T-helper 17 cell (primary cell): ENCODE results near the gene PHAF1. TPM values are rescaled to one million over a fixed set of nuclear protein-coding genes. Genes with fewer than 3 reads are reported as not detected.
A peak's percentile ranks its signal among the peaks of the same experiment; 100 is the strongest.

Experiments used
- ATAC-seq: fragments of 150-1000 bp; cut with Tn5 transposase; 2 replicates; pipeline ENCODE4 v1.10.0; 2021; ENCODE audit warnings: mild to moderate bottlenecking, moderate library complexity
- DNase-seq, 3 donors: peaks; one replicate each; pipeline versions ENCODE4 v3.0.0 to v3.0.0-alpha.2; 2020 to 2021
- H3K9me3 ChIP-seq: one replicate; pipeline ENCODE4 v1.7.0; 2013; ENCODE audit warnings: low read length, mild to moderate bottlenecking; ENCODE audit not compliant: control insufficient read depth, poor library complexity, severe bottlenecking
- H3K27ac Mint-ChIP-seq: one replicate; pipeline ENCODE4 v1.8.0; 2022; ENCODE audit warnings: mild to moderate bottlenecking, moderate library complexity, mixed read lengths
- H3K27me3 Mint-ChIP-seq: one replicate; pipeline ENCODE4 v1.8.0; 2022; ENCODE audit warnings: mixed read lengths
- H3K36me3 Mint-ChIP-seq: one replicate; pipeline ENCODE4 v1.8.0; 2022; ENCODE audit warnings: low read depth, mixed read lengths
- H3K4me1 Mint-ChIP-seq: one replicate; pipeline ENCODE4 v1.8.0; 2022; ENCODE audit warnings: mild to moderate bottlenecking, mixed read lengths
- H3K4me3 Mint-ChIP-seq: one replicate; pipeline ENCODE4 v1.8.0; 2022; ENCODE audit warnings: mild to moderate bottlenecking, moderate library complexity, mixed read lengths
- total RNA-seq, 4 donors: library from RNA in 2 of 4; stranded (reverse) in 2 of 4; gene quantifications; one replicate each; pipeline ENCODE4 v1.2.3 and lab custom pipeline; 2022 to 2026

Gene PHAF1
- total RNA-seq, 2 donors from 2014 or later, result 11.9 to 17.0 TPM

DNA sequence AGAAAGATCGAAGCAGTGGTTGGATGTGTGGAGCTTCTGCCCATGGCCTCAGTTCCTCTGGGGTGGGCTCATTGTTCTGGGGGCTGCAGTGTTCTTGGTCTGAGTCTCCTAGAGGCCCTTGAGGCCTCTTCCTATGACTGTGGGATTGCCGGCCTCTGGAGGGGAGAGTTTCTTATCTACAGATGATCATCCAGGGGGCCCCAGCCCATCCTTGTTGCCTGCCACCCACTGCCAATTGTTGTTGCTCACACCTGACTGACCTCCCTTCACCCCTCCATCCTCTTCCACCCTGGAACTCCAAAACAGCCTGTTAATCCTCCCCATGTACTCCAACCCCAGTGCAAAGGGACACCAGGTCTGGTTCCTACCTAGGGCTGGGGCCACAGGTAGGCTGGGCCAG lies 35.2 kb downstream of the PHAF1 start:
- H3K27me3 Mint-ChIP-seq, result no peaks in the 10 kb centered on the region
- no peak for DNase-seq
- H3K27ac Mint-ChIP-seq, result no peak overlapping the region
- no peak overlapping the region for H3K4me3 Mint-ChIP-seq
- no peak for ATAC-seq
- peaks cover 3% of the 10 kb centered on the region for H3K36me3 Mint-ChIP-seq
- H3K4me1 Mint-ChIP-seq, result peaks cover 14% of the 10 kb centered on the region
- no peaks in the 10 kb centered on the region for H3K9me3 ChIP-seq

DNA sequence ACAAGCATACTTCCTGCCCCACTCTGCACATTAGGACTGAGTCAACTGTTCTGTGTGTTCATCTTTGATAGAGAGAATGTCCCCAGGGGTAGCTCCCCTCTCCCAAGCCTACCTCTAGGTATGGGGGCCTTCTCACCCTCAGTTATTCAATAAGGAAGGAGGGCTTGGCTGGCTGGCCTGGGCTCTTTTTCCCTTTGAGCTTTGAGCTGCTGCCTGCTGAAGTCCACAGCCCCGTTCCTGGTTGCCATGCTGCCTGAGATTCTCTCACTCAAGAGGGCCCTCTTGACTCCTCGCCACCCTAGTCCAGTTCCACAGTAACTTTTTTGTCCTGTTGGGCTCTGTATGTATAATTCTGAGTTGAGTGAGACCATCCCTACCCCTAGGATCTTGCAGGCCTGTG lies 36.0 kb downstream of the PHAF1 start:
- ATAC-seq, result no peak
- peaks cover 3% of the 10 kb centered on the region for H3K36me3 Mint-ChIP-seq
- no peaks in the 10 kb centered on the region for H3K9me3 ChIP-seq
- DNase-seq, result no peak
- H3K4me3 Mint-ChIP-seq, result no peak overlapping the region
- no peak overlapping the region for H3K27ac Mint-ChIP-seq
- no peaks in the 10 kb centered on the region for H3K27me3 Mint-ChIP-seq
- H3K4me1 Mint-ChIP-seq, result peaks cover 14% of the 10 kb centered on the region

DNA sequence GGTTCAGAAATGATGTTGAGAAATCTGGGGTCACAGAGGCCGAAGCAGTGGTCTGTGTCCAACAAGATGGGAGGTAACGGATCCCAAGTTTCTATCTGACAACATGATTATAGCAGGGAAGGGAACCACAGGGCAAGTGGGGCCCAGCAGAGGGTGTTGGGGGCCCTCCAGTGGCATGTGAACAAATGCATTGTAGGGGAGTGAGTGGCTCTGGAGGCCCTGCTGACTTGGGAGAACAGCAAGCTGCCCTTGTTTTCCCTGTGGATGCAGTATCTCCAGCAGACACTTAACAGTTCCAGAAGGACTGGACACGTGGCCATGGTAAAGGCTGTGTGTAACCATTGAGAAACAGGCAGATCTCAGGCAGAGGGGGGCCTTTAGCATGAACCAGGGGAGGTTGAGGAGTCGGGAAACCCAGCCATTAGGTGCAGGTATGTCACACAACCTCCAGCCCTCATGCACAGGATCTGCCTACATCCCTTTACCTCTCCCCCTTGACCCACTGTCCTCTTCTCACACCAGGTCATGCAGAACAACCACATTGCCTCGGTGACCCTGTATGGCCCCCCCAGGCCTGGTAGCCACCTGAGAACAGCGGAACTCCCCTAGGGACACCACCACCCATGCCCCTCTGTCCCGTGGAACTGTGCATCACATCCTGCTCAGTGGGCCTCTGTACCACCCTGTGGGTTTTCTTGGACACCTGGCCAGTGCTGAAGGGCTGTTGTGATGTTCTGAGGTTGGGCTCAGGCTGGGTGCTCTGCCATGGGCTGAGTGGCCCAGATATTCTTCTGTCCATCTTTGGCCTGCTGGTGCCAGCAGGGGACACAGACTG lies 37.0 kb downstream of the PHAF1 start:
- H3K4me1 Mint-ChIP-seq, result peaks cover 22% of the 10 kb centered on the region
- DNase-seq (no peak), ATAC-seq (no peak)
- no peaks in the 10 kb centered on the region for H3K9me3 ChIP-seq
- H3K27ac Mint-ChIP-seq, result no peak overlapping the region
- no peak overlapping the region for H3K4me3 Mint-ChIP-seq
- H3K36me3 Mint-ChIP-seq, result peaks cover 3% of the 10 kb centered on the region
- H3K27me3 Mint-ChIP-seq, result no peaks in the 10 kb centered on the region

DNA sequence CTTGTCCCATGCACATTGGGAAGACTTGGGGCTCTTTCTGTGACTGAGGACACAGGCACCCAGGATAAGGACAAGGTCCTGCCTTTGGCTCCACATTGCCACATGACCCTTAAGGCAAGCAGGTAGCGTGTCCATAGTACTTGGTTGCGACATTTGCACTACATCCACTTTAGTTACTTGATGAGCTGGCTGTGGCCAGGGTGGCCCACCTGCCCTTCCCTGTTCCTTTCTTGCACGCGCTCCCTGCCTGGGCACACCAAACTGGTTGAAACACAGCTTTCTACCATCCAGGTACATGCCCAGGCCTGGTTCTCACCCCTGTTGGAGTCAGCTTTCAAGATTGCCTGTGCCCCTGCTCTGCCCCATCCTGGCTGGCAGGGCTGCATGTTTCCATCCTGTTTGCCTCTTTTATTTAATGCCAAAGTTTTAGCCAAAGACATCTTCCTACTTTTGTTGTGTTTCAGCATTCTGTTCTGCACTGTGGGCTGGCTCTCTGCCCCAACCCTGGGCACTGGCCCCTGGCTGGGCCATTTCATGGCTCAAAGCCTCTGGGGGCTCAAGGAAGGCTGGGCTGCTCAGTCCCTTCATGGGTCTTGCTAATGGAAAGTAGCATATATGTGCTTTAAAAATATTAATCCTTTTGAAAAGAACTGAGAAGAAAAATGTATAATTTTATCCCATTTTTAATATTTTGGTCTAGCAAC lies 37.8 kb downstream of the PHAF1 start:
- Mint-ChIP-seq H3K36me3 (peaks cover 3% of the 10 kb centered on the region), H3K4me3 (no peak overlapping the region), H3K27me3 (no peaks in the 10 kb centered on the region), H3K4me1 (peaks cover 25% of the 10 kb centered on the region), H3K27ac (no peak overlapping the region)
- ATAC-seq, result no peak
- no peak for DNase-seq
- H3K9me3 ChIP-seq, result no peaks in the 10 kb centered on the region

DNA sequence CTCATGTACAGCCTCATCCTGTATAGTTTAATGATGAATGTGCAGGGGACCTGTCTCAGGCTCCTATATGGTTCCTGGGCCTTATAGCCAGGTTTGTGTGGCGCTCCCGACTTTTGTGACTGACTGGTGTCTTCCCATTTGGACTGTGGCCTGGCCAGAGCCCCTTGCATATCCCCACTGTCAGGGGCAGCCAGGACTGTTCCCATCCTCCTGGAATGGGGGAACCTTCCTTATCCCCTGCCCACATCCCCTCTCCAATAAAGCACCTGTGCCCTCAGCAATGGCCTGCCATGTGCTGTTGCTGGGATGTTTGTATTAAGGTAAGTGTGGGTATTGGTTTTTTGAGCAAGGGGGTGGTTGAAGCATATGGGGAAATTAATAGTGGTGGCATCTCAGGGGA lies 38.5 kb downstream of the PHAF1 start:
- no peak overlapping the region for H3K4me3 Mint-ChIP-seq
- DNase-seq (no peak), ATAC-seq (no peak)
- no peaks in the 10 kb centered on the region for H3K27me3 Mint-ChIP-seq
- peaks cover 3% of the 10 kb centered on the region for H3K36me3 Mint-ChIP-seq
- peaks cover 31% of the 10 kb centered on the region for H3K4me1 Mint-ChIP-seq
- H3K27ac Mint-ChIP-seq, result peak overlapping the region; percentile 56
- no peaks in the 10 kb centered on the region for H3K9me3 ChIP-seq

DNA sequence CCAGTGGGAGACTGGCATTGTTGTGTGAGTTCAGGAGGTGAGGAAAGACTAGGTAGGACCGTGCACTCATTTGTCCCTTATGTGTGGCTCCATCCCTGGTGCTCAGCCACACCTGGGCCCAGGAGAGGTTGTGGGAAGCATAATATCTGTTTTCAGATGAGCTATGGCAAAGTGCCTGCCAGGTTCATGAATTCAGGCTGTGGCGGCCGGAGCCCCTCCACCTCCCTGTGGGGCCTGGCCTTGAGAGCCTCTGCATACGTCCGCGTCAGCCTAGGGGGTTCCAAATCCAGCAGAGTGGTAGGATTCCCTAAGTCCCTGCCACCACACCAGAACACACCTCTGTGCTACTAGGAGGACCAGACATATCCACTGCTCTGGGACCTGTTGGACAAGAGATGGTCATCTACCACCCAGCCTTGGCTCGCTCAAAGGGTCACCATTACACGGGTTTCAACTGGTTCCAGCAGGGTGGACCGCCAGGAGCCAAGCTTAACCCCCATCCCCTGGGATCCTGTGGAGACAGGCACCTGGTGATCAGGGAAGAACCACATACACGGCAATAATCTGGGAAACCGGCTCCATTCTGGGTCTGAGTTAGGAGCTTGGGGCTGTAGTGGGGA lies 39.0 kb downstream of the PHAF1 start:
- no peaks in the 10 kb centered on the region for H3K9me3 ChIP-seq
- no peak for ATAC-seq
- Mint-ChIP-seq H3K27me3 (no peaks in the 10 kb centered on the region), H3K27ac (peak overlapping the region; percentile 56), H3K4me3 (peak overlapping the region; percentile 74), H3K36me3 (peaks cover 3% of the 10 kb centered on the region), H3K4me1 (peaks cover 33% of the 10 kb centered on the region)
- DNase-seq, result no peak

DNA sequence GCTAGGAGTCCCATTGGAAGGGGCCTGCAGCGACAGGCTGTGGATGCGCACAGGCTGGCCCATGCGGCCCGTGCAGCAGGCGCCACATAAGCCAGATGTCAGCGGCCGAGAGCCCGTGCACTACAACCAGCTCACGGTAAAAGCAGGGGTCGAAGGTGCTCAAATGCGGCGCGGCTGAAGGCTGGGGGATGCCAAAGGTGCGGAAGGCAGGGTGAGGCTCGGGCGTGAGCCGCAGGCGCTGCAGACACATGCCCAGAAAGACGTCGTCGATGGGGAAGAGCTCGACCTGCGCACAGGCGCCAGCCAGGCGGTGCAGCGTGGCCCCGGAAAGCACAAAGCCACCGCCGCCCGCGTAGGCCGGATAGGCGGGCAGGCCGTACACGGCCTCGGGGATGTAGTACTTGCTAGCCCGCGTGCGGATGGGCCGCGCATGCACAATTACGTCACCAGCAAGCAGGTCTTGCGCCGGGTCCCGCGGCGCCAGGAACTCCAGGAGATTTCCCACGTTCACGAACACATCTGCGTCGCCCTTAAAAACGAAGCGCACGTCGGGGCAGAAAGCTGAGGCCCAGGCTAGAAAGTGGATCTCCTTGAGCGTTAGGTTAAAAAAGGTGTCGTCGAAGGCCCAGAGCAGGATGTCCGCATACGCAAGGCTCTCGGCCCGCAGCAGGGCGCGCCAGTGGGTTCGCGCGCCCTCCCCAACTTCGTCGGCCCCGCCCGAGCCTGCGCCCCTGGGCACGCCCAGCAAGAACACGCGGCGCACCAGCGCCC lies 39.7 kb downstream of the PHAF1 start:
- no peaks in the 10 kb centered on the region for H3K9me3 ChIP-seq
- H3K4me1 Mint-ChIP-seq, result peaks cover 38% of the 10 kb centered on the region
- peak overlapping the region; percentile 74 for H3K4me3 Mint-ChIP-seq
- DNase-seq (no peak), ATAC-seq (no peak)
- H3K27ac Mint-ChIP-seq, result peak overlapping the region; percentile 56
- no peaks in the 10 kb centered on the region for H3K27me3 Mint-ChIP-seq
- peaks cover 3% of the 10 kb centered on the region for H3K36me3 Mint-ChIP-seq

DNA sequence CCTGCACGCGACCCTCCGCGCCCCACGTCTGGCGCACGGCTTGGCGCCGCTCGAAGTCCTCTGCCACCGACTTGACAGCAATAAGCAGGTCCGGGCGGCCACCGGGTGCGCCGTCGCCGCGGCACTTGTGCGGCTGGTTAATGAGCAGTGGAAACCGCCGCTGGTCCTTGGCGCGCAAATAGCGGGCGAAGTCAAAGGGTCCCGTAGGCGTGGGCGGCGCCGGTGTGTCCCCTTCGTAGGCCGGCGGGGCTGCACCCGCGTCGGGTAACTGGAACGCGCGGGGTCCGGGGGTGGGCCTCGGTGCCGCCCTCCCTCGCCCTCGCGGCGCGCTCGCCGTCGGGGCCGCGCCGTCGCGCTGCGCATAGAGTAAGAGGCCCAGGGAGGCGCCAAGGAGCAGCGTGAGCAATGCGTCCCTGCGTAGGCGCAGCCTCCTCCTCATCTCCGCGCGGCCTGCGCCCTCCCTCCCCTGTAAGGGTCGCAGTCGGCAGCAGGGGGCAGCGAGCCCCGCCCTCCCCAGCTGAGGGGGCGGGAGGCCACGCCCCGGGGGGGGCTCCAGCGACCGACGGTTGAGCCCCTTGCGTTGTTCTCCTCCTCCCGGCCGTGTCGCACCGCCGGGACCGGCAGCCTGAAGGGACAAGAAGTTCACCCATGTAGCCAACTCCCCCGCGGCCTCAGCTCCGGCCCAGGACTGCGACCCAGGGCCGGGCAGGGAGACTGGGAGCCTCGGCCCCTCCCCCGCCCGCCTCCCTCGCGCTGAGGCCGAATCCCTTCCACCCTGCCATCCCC lies 40.5 kb downstream of the PHAF1 start:
- peaks cover 36% of the 10 kb centered on the region for H3K4me1 Mint-ChIP-seq
- DNase-seq (peak in 1 of 3 donors; percentile 30), ATAC-seq (peak; percentile 70)
- H3K4me3 Mint-ChIP-seq, result peak overlapping the region; percentile 52
- H3K27me3 Mint-ChIP-seq, result no peaks in the 10 kb centered on the region
- H3K27ac Mint-ChIP-seq, result no peak overlapping the region
- H3K36me3 Mint-ChIP-seq, result peaks cover 3% of the 10 kb centered on the region
- H3K9me3 ChIP-seq, result no peaks in the 10 kb centered on the region

DNA sequence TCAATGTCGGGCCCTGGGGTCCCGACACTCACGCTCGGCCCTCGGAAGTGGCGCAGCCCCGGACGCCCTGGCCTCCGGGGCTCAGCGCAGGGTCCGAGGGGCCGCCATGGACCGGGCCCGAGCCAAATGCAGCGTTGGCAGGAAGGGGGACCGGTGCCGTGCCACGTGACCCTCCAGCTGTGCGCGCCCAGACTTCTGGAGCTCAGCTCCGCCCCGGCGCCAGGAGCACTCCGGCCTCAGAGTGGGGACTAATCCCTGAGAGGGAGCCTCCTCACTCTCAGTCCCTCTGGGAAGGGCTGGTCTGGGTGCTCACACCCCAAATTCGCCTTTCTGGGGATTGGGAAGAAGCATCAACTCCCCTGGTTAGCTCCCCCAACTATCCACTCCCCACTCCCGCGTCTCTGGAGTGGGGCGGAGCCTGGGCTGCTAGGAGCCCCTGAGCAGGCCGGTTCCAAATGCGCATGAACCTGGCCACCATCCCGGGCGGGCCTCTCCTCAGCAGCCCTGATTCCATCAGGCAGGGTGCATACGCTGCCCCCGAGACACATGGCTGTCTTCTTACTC lies 41.2 kb downstream of the PHAF1 start, which contains the start of gene B3GNT9:
TSS of gene B3GNT9 (minus strand) at position 166 of the 564 bp plus-strand sequence. CDS start 513 bp downstream, outside the sequence.
- ATAC-seq, result peak; percentile 44
- Mint-ChIP-seq H3K4me3 (peak within 1 kb of the TSS; percentile 88), H3K27me3 (no peaks in the 10 kb centered on the region), H3K36me3 (peaks cover 3% of the 10 kb centered on the region), H3K27ac (peak within 1 kb of the TSS; percentile 54), H3K4me1 (peaks cover 40% of the 10 kb centered on the region)
- peak in 1 of 3 donors; percentile 29 for DNase-seq
- H3K9me3 ChIP-seq, result no peaks in the 10 kb centered on the region

DNA sequence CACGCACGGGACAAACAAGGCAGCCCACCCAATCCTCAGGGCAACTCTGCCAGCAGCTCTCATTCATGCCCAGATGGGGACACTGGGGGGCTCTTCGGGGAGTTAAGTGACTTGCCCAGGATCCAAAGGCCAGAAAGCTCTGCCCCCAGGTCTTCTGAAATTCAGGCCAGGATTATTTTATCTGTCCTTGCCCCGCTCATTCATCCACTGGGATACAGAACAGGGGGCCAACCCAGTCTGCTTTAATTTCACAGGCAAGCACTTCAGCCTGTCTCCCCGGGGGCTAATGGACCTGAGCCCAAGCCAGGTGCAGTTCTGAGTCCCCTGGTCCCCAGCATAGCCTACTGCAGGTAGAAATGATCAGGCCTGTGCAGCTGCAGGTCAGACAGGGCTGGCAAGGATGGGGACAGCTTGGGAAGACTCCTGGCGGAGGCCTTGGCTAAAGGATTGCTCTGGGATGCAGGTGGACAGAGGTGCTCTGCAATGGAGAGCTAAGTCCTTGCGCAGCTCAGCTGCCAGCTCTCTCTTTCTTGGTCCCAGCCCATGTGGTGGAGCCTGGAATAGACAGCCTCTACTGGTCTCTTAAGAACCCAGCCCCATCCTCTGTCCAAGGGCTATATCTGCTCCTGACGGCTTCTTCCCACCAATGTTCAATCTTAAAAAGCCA lies 41.8 kb downstream of the PHAF1 start:
- no peaks in the 10 kb centered on the region for H3K9me3 ChIP-seq
- H3K27ac Mint-ChIP-seq, result peak overlapping the region; percentile 54
- ATAC-seq, result no peak
- H3K27me3 Mint-ChIP-seq, result no peaks in the 10 kb centered on the region
- peak overlapping the region; percentile 88 for H3K4me3 Mint-ChIP-seq
- peaks cover 46% of the 10 kb centered on the region for H3K4me1 Mint-ChIP-seq
- H3K36me3 Mint-ChIP-seq, result peaks cover 3% of the 10 kb centered on the region
- DNase-seq, result no peak

DNA sequence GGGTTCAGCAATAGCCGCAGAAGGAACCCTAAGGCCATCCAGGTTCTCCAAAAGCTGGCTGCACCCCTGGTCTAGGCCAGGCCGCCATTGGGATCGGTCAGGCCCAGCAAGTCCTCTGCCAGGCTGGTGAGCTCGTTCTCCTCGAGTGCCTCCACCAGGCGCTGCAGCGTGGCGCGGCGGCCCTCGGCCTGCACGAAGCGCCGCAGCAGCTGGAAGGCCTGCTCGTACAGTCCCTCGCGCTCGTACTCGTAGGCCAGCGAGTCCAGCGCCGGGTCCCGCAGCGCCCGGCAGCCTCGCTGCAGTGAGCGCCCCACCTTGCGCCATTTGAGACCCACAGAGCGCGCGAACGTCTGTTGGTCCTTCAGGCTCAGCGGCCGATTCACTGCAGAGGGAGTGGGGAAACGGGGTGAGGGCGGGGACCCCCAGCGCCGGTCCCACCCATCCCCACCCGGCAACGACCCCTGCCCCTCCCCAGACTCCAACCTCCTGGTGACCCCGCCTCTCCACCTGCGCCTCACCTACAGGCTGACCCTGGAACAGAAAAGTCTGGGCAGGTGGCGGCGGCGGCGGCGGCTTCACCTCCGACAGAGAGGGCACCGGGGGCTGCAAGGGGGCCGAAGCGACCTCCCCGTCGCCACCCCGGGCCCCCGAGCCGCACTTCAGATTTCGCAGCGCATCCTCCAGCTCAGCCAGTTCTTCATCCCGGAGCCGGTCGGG lies 45.0 kb downstream of the PHAF1 start:
- ATAC-seq (no peak), DNase-seq (no peak)
- peaks cover 54% of the 10 kb centered on the region for H3K4me1 Mint-ChIP-seq
- peak overlapping the region; percentile 100 for H3K27ac Mint-ChIP-seq
- H3K36me3 Mint-ChIP-seq, result no peaks in the 10 kb centered on the region
- H3K9me3 ChIP-seq, result no peaks in the 10 kb centered on the region
- no peaks in the 10 kb centered on the region for H3K27me3 Mint-ChIP-seq
- peak overlapping the region; percentile 84 for H3K4me3 Mint-ChIP-seq
